Measurements from ENCODE around the gene UBE2J2. TPM values are rescaled to one million over a fixed set of nuclear protein-coding genes. Genes with fewer than 3 reads are reported as not detected.

The UBE2J2 gene
- total and polyA plus RNA-seq, 2 of the 8 experiments (the other 6 are each of a cell fraction or from before 2014, with no cell fraction given): 33.6 to 67.9 TPM

DNA sequence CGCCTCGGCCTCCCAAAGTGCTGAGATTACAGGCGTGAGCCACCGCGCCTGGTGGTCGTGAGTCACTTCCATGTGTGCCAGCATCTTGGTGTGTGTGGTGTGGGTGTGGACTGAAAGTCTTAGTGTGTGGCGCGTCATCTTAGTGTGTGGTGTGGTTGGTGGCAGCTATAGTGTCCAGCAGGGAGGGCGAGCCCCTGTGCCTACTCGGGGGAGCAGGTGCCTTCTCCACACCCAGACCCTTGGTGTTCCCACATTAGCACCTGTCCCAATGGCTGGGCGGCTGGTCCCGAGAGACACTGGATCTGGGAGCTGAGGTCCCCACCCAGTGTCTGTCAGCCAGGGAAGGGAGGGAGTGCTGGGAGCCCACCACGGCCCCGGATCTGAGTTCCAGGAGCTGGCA lies 9.3 kb upstream of the UBE2J2 start:
- CTCF ChIA-PET (ENCODE audit: partially characterized antibody): interaction anchor here (1.4 to 6.1 kb wide), 3 partner anchors 8 to 89 kb away, joined by 3 to 38 read pairs (median 4); no protein-coding TSS in a partner anchor

More for the DNA sequence above, 9.3 kb upstream of the UBE2J2 start:
- no peak overlapping the region for H3K23ac ChIP-seq (ENCODE audit: insufficient read length)
- no peak overlapping the region for H3K9ac ChIP-seq (replicated peaks in 1 of 4; ENCODE audit: extremely low read depth in 1 of 4, low read depth in 3 of 4, low read length in 3 of 4)
- no peak overlapping the region for H3K4me2 ChIP-seq (ENCODE audit: insufficient read depth in 1 of 2, low read depth in 2 of 2, low read length in 2 of 2)
- H3K18ac ChIP-seq (ENCODE audit: extremely low read depth, low read length): no peak overlapping the region
- H4K8ac ChIP-seq (ENCODE audit: extremely low read depth, insufficient read depth, low read length): no peak overlapping the region; the same call in 1 of the 2 replicates
- H3K27me3 ChIP-seq (replicated peaks in 1 of 4; ENCODE audit: control insufficient read depth in 3 of 4, extremely low read depth in 1 of 4, insufficient read depth in 3 of 4, low read length in 3 of 4): no peaks in the 10 kb centered on the region
- no peak overlapping the region for H2BK20ac ChIP-seq (ENCODE audit: low read length)
- H3K23me2 ChIP-seq (ENCODE audit: low read depth, low read length): no peaks in the 10 kb centered on the region
- POLR2A ChIA-PET (ENCODE audit: partially characterized antibody): no interaction called here
- H3K14ac ChIP-seq (ENCODE audit: insufficient read length): no peak overlapping the region
- 91% methylated on average over 14 of the region's 14 CpGs; no CpG with 5 or more reads in 1 of the 2 experiments for WGBS, 2 experiments (ENCODE audit: extremely low coverage in 1 of 2, insufficient coverage in 1 of 2, insufficient read length in 1 of 2, insufficient replicate concordance in 2 of 2, low coverage in 1 of 2, low lambda C conversion rate in 2 of 2, missing lambda C conversion rate in 1 of 2)
- no peak overlapping the region for H2BK5ac ChIP-seq (ENCODE audit: low read depth, low read length)
- no peak for TF ChIP-seq POLR2A (IDR thresholded peaks at IDR 0.05; ENCODE audit: control extremely low read depth in 1 of 2, low read depth in 2 of 2, low read length in 2 of 2)
- no peak for TF ChIP-seq POU5F1 (IDR thresholded peaks at IDR 0.05; ENCODE audit: low read depth, low read length)
- TF ChIP-seq SIN3A (conservative IDR thresholded peaks at IDR 0.05 in 1 of 2, IDR thresholded peaks at IDR 0.05 in 1 of 2; ENCODE audit: low read depth in 1 of 2, low read length in 2 of 2): no peak
- no peak for TF ChIP-seq YY1 (IDR thresholded peaks at IDR 0.05; ENCODE audit: low read depth, low read length)
- TF ChIP-seq JUN (IDR thresholded peaks at IDR 0.05; ENCODE audit: low read depth, low read length): no peak
- TF ChIP-seq FOSL1 (IDR thresholded peaks at IDR 0.05; ENCODE audit: insufficient read depth, low read depth, low read length): no peak
- TF ChIP-seq CHD2 (IDR thresholded peaks at IDR 0.05; ENCODE audit: low read length): no peak
- TF ChIP-seq RFX5 (IDR thresholded peaks at IDR 0.05; ENCODE audit: borderline replicate concordance, low read depth, low read length): no peak
- no peak for TF ChIP-seq SRF (IDR thresholded peaks at IDR 0.05; ENCODE audit: low read depth, low read length)
- TF ChIP-seq BRCA1 (IDR thresholded peaks at IDR 0.05; ENCODE audit: low read depth, low read length): no peak
- no peak for TF ChIP-seq SIRT6 (IDR thresholded peaks at IDR 0.05; ENCODE audit: low read length)
- TF ChIP-seq ASH2L (IDR thresholded peaks at IDR 0.05; ENCODE audit: low read length): no peak
- TF ChIP-seq NANOG (IDR thresholded peaks at IDR 0.05; ENCODE audit: insufficient read depth, low read depth, low read length, poor library complexity, severe bottlenecking): no peak
- TF ChIP-seq TAF7 (optimal IDR thresholded peaks at IDR 0.05; ENCODE audit: borderline replicate concordance, low read depth, low read length): no peak
- TF ChIP-seq GTF2F1 (IDR thresholded peaks at IDR 0.05; ENCODE audit: borderline replicate concordance, low read depth, low read length): no peak
- no peak overlapping the region for H3K27ac ChIP-seq (ENCODE audit: low read depth, low read length)
- H2BK12ac ChIP-seq (ENCODE audit: low read depth, low read length): no peak overlapping the region
- no peak overlapping the region for H3K56ac ChIP-seq (replicated peaks; ENCODE audit: insufficient read length, low read depth, low read length)
- no peak overlapping the region for H2AFZ ChIP-seq (ENCODE audit: low read length)
- no peaks in the 10 kb centered on the region for H3K79me1 ChIP-seq (ENCODE audit: low read depth, low read length)
- no peak overlapping the region for H2AK5ac ChIP-seq (ENCODE audit: low read depth, low read length)
- H4K20me1 ChIP-seq (replicated peaks in 1 of 2; ENCODE audit: control insufficient read depth in 1 of 2, insufficient read depth in 2 of 2, low read length in 2 of 2): no peaks in the 10 kb centered on the region
- no peak for FAIRE-seq
- H3K4me1 ChIP-seq (replicated peaks in 1 of 4; ENCODE audit: control insufficient read depth in 3 of 4, insufficient read depth in 4 of 4, low read length in 3 of 4): peaks cover 0 to 2% (median under 1%) of the 10 kb centered on the region in 4 experiments; a peak in 1 of 7 replicates
- H3K36me3 ChIP-seq (ENCODE audit: control insufficient read depth in 2 of 4, insufficient read depth in 4 of 4, low read length in 3 of 4): no peaks in the 10 kb centered on the region
- no peak overlapping the region for H4K91ac ChIP-seq (replicated peaks; ENCODE audit: insufficient read length, low read length)
- no peak overlapping the region for H3K4ac ChIP-seq (replicated peaks; ENCODE audit: insufficient read length, low read depth, low read length)
- no peak overlapping the region for H2BK120ac ChIP-seq (replicated peaks; ENCODE audit: low read depth, low read length)
- H3K9me3 ChIP-seq (ENCODE audit: insufficient read depth in 2 of 2, low read depth in 1 of 2, low read length in 1 of 2): no peaks in the 10 kb centered on the region
- H4K5ac ChIP-seq (ENCODE audit: insufficient read length, low read depth, low read length): no peak overlapping the region
- H3K79me2 ChIP-seq (ENCODE audit: control insufficient read depth in 1 of 2, insufficient read depth in 2 of 2, low read length in 2 of 2): no peaks in the 10 kb centered on the region
- H3K4me3 ChIP-seq (ENCODE audit: extremely low read depth in 1 of 4, insufficient read depth in 2 of 4, low read depth in 3 of 4, low read length in 4 of 4): no peak overlapping the region
- no peak overlapping the region for H2BK15ac ChIP-seq (ENCODE audit: low read length)
- DNase-seq (ENCODE audit: low read depth in 1 of 2, low spot score in 2 of 2): no peak

All from H1 (cell line).